ENCODE data around the gene SERTAD1. TPM values are rescaled to one million over a fixed set of nuclear protein-coding genes. Genes with fewer than 3 reads are reported as not detected.
A peak's percentile ranks its signal among the peaks of the same experiment; 100 is the strongest.

SERTAD1 gene
- total RNA-seq, 1 donor from 2014 or later: 14.2 TPM

DNA sequence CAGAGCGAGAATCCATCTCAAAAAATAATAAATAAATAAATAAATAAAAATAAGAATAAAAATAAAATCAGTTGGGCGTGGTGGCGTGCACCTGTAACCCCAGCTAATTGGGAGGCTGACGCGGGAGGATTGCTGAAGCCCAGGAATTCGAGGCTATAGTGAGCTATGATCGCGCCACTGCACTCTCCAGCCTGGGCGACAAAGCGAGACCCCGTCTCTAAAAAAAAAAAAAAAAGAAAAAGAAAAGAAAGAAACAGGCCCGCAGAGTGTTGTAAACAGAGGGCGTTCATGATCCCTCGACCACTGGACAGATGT lies 5.4 kb downstream of the SERTAD1 start:
- intact Hi-C loops (cut with DNase I): loop anchor here (2.0 kb wide), 1 partner anchor 22 kb away; no protein-coding TSS in a partner anchor
- Histone ChIP-seq H3K4me3 (peak overlapping the region; percentile 51 to 74), H3K27ac (peak overlapping the region; percentile 93), H3K4me1 (peaks cover 35% of the 10 kb centered on the region), H3K27me3 (no peaks in the 10 kb centered on the region), H3K9me3 (no peaks in the 10 kb centered on the region), H3K36me3 (peaks cover 0 to 10% of the 10 kb centered on the region in 2 donors)
- TF ChIP-seq, protein P1, sequence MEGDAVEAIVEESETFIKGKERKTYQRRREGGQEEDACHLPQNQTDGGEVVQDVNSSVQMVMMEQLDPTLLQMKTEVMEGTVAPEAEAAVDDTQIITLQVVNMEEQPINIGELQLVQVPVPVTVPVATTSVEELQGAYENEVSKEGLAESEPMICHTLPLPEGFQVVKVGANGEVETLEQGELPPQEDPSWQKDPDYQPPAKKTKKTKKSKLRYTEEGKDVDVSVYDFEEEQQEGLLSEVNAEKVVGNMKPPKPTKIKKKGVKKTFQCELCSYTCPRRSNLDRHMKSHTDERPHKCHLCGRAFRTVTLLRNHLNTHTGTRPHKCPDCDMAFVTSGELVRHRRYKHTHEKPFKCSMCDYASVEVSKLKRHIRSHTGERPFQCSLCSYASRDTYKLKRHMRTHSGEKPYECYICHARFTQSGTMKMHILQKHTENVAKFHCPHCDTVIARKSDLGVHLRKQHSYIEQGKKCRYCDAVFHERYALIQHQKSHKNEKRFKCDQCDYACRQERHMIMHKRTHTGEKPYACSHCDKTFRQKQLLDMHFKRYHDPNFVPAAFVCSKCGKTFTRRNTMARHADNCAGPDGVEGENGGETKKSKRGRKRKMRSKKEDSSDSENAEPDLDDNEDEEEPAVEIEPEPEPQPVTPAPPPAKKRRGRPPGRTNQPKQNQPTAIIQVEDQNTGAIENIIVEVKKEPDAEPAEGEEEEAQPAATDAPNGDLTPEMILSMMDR (IDR thresholded peaks at IDR 0.05): no peak
- TF ChIP-seq POLR2AphosphoS5 (IDR thresholded peaks at IDR 0.05; ENCODE audit: insufficient read depth in 1 of 2, low read depth in 1 of 2) (no peak), POLR2A (IDR thresholded peaks at IDR 0.05) (no peak)
- DNase-seq (ENCODE audit: extremely low spot score in 2 of 2): no peak

DNA sequence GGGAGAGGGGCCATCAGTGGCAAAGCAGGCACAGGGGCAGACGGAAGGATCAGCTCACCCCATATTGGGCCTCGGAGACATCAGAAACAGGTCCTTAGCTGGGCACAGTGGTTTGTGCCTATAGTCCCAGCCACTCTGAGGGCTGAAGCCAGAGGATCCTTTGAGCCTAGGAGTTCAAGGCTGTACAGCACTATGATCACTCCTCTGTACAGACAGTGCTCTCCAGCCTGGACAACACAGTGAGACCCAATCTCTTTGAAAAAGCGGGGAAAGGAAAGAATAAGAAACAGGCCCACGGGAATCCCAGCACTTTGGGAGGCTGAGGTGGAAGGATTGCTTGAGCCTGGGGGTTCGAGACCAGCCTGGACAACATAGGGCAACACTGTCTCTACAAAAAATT lies 6.0 kb downstream of the SERTAD1 start:
- TF ChIP-seq POLR2A (IDR thresholded peaks at IDR 0.05): no peak
- no peak for TF ChIP-seq POLR2AphosphoS5 (IDR thresholded peaks at IDR 0.05; ENCODE audit: insufficient read depth in 1 of 2, low read depth in 1 of 2)
- TF ChIP-seq, protein P1 (IDR thresholded peaks at IDR 0.05): no peak
- Histone ChIP-seq H3K4me1 (peaks cover 37% of the 10 kb centered on the region), H3K4me3 (no peak overlapping the region), H3K27ac (no peak overlapping the region), H3K27me3 (no peaks in the 10 kb centered on the region), H3K9me3 (no peaks in the 10 kb centered on the region), H3K36me3 (peaks cover 0 to 10% of the 10 kb centered on the region in 2 donors)
- no peak for DNase-seq (ENCODE audit: extremely low spot score in 2 of 2)
- intact Hi-C loops (cut with DNase I): loop anchor here (2.0 kb wide), 1 partner anchor 23 kb away; no protein-coding TSS in a partner anchor

DNA sequence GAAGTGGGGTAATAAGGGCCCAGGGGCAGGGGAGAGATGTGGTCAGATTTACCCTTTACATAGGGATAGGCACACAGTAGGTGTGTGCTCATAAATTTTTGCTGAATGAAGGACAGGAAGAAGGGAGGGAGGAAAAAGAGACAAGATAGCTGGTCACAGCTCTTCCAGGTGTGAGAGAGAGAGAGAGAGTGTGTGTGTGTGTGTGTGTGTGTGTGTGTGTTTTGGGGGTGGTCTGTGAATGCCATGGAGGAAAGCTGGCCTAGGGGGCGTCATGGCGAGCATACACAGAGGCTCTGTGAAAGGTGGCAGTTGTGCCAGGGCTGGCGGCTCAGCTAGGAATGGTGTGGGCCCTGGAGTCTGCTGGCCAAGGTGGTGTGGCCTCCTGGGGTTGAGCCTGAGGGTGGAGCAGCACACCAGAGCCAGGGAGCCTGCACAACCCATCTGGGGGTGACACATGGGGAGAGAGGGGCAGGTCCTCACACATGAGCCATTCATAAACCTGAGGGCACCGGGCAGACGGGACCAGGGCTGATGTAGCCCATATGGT lies 6.7 kb downstream of the SERTAD1 start:
- H3K9me3 ChIP-seq: no peaks in the 10 kb centered on the region
- peaks cover 31% of the 10 kb centered on the region for H3K4me1 ChIP-seq
- H3K27me3 ChIP-seq: no peaks in the 10 kb centered on the region
- no peak overlapping the region for H3K4me3 ChIP-seq
- intact Hi-C loops (cut with DNase I): no loop called here
- H3K36me3 ChIP-seq: peaks cover 0 to 10% of the 10 kb centered on the region in 2 donors
- no peak overlapping the region for H3K27ac ChIP-seq
- TF ChIP-seq POLR2A (IDR thresholded peaks at IDR 0.05) (no peak), POLR2AphosphoS5 (IDR thresholded peaks at IDR 0.05; ENCODE audit: insufficient read depth in 1 of 2, low read depth in 1 of 2) (no peak)
- TF ChIP-seq, protein P1 (IDR thresholded peaks at IDR 0.05): no peak
- DNase-seq (ENCODE audit: extremely low spot score in 2 of 2): no peak

DNA sequence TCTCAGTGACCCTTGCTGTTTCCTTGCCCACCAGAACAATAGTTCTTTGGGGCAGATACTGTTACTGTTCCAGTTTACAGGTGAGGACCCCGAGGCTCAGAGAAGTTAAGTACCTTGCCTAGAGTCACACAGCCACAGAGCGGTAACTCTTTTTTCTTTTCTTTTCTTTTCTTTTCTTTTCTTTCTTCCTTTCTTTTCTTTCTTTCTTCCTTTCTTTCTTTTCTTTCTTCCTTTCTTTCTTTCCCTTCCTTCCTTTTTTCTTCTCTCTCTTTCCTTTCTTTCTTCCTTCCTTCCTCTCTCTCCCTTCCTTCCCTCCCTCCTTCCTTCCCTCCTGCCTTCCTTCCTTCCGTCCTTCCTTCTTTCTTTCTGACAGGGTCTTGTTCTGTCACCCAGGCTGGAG lies 7.8 kb downstream of the SERTAD1 start:
- no peaks in the 10 kb centered on the region for H3K9me3 ChIP-seq
- DNase-seq (ENCODE audit: extremely low spot score in 2 of 2): no peak
- TF ChIP-seq, protein P1 (IDR thresholded peaks at IDR 0.05): no peak
- no peak for TF ChIP-seq POLR2A (IDR thresholded peaks at IDR 0.05)
- TF ChIP-seq POLR2AphosphoS5 (IDR thresholded peaks at IDR 0.05; ENCODE audit: insufficient read depth in 1 of 2, low read depth in 1 of 2): no peak
- no peak overlapping the region for H3K4me3 ChIP-seq
- H3K27me3 ChIP-seq: no peaks in the 10 kb centered on the region
- peaks cover 0 to 7% of the 10 kb centered on the region in 2 donors for H3K36me3 ChIP-seq
- intact Hi-C loops (cut with DNase I): no loop called here
- H3K4me1 ChIP-seq: peaks cover 21% of the 10 kb centered on the region
- no peak overlapping the region for H3K27ac ChIP-seq

DNA sequence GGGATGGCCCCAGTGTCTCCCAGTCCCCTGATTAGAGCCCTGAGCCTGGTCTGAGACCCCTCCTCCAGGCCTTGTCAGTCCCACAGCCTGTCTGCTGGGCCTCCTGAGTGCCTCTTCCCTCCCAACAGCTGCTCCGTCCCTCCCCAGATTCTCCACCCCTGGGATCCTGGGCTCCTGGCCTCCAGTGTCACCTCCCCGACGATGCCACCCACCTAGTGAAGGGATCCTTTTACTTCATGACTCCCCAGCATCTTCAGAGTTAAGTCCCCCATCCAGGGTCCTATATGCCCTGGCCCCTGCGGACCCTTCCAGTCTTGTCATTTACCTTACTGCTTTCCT lies 8.2 kb downstream of the SERTAD1 start:
- Histone ChIP-seq H3K9me3 (no peaks in the 10 kb centered on the region), H3K27me3 (no peaks in the 10 kb centered on the region), H3K27ac (peak overlapping the region; percentile 47), H3K36me3 (peaks cover 0 to 3% of the 10 kb centered on the region in 2 donors), H3K4me1 (peaks cover 17% of the 10 kb centered on the region), H3K4me3 (no peak overlapping the region)
- TF ChIP-seq POLR2A (IDR thresholded peaks at IDR 0.05) (no peak), POLR2AphosphoS5 (IDR thresholded peaks at IDR 0.05; ENCODE audit: insufficient read depth in 1 of 2, low read depth in 1 of 2) (no peak)
- TF ChIP-seq, protein P1 (IDR thresholded peaks at IDR 0.05): no peak
- DNase-seq (ENCODE audit: extremely low spot score in 2 of 2): no peak
- intact Hi-C loops (cut with DNase I): no loop called here

All from vagina (tissue), 2 donors.